Measurements from ENCODE around the gene DUSP14. TPM values are rescaled to one million over a fixed set of nuclear protein-coding genes. Genes with fewer than 3 reads are reported as not detected.
A peak's percentile ranks its signal among the peaks of the same experiment; 100 is the strongest.

DUSP14 gene
- total RNA-seq, 1 donor from 2014 or later, result 10.6 TPM

DNA sequence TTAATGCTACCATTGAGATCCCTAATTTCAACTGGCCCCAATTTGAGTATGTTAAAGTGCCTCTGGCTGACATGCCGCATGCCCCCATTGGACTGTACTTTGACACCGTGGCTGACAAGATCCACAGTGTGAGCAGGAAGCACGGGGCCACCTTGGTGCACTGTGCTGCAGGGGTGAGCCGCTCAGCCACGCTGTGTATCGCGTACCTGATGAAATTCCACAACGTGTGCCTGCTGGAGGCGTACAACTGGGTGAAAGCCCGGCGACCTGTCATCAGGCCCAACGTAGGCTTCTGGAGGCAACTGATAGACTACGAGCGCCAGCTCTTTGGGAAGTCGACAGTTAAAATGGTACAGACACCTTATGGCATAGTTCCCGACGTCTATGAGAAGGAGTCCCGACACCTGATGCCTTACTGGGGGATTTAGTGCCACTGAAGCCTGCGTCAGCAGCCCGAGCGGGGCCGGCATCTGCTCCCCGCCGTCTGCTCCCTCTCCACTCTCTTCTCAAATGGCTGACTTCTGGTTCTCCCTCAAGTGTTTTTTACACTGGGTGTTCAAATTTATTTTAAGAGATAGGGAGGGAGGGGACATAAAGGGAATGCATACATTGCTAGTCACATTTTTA lies 22.9 kb downstream of the DUSP14 start:
- DNase-seq (ENCODE audit: low spot score), result peak; percentile 82
- peak; percentile 93 for ATAC-seq

DNA sequence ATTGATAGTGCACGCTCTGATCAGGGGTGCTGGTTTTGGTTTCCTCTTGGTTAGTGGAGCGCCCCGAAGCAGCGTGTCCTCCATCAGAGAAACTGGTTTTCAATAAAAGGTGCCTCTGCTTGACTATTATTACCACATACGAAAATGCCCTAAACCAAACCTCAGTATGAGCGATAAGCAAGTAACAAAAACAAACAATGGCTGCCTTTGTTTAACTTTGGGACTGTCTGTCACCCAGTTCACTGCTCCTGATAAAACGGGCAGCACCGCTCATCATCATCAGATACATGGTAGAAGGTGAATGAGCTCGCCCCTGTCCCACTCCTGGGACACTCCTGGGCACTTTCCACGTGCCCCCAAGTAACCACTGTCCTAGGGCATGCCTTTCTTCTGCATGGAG lies 24.0 kb downstream of the DUSP14 start:
- no peak for ATAC-seq
- DNase-seq (ENCODE audit: low spot score), result no peak

DNA sequence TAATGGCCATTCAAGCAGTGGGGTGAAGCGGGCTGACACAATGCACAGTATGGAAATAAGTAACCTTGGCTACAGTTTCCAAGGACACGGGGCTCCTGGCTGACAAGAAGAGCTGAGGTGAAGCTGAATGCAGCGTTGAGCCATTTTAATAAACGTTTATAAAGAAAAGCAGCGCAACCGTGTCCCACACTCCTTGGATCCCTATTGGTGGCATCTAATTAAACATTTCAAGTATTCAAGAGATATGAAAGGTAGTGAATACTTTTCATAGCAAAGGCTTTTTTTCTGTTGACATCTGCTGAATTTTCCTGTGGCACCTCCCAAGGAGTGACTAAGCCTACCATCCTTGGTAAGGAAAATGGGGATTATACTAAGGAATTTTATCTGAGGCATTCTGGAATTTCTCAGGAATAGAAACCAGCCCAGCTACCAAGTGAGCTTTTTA lies 26.5 kb downstream of the DUSP14 start:
- no peak for ATAC-seq

DNA sequence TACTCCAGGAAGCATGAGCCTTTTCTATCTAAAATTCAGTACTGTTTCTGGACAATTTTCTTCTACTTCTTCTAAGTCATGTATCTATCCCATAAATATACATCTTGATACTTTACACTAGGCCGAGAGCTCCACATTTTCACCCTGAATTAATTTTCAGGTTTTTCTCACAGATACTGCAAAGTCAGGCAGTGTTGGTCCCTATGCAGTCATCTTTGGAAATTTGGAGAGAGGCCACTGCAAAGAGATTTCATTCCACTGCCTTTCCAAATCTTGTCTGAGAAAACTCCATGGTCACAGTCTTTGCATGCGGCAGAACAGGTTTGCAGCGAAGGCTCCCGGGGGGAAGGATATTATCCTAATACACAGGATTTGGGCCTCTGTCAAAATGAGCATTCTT lies 28.2 kb downstream of the DUSP14 start:
- DNase-seq (ENCODE audit: low spot score) (no peak), ATAC-seq (no peak)

More for the DNA sequence above, 26.5 kb downstream of the DUSP14 start:
- DNase-seq (ENCODE audit: low spot score), result no peak

DNA sequence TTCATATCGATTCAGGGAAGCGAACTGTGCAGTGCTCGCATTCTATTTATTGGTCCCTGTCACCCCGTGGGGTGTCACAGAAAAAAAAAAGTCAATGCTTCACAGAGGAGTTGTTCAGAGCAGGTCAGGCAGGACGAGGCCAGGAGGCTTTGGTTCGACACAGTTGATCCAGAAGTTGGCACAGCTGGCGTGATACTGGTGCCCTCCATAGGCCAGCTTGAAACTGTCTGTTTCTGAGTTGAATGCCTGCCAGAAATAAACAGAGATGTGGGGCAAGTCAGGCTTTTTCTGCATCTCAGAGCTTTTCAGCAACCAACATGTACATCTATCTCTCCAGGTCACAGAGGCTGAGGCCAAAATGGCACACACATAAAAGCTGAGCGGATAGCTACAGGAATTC lies 29.1 kb downstream of the DUSP14 start:
- DNase-seq (ENCODE audit: low spot score), result peak; percentile 64
- ATAC-seq, result peak; percentile 93

DNA sequence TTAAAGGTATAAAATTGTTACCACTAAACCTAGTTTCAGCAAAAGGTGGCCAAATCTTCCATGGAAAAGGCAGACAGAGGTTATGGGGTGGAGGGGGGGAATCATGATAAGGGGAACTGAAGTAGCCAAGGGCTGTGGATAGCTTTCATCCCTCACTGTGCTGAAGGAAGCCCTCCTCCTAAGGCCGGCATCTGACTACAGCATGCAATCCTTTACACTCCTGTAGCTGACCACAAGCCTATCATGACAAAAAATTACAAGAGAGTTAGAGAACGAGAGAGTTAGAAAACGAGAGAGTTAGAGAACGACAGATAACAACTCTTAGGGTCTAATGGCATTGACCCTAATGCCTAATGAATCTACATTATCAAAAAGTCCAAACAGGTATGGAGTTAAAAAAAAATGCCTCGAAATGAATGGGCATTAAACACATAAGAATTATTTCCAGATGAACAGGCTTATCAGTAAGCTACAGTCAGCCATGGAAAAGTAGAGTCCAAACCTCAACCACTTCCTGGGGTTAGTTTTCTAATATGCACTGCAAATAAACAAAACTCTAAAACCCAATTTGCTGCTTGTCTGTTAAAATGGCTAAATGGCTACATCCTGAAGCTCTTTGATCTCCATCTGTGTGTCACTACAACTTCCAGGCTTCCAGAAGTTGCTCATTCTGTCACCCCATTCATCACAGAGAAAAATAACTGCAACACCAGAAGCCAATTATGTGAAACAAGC lies 29.7 kb downstream of the DUSP14 start:
- no peak for ATAC-seq

DNA sequence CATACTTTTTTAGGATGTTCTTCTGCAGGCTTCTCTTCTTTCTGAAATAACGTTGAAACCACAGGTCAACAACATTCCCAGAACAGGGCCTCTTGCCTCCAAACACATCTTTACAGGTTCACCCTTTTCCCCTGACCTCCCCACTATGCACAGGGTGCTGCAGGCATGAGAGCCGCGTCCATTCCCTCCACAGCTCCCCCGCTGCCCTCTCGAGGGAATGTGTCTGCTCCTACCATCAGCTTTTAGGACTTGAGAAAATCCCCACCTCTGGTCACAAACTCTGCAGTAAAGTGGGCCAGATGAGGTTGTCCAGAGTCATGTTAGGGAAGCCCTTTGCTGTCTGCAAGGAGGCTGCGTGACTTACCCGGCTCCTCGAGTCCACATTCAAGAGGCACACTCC lies 30.5 kb downstream of the DUSP14 start:
- DNase-seq (ENCODE audit: low spot score) (no peak), ATAC-seq (no peak)

More for the DNA sequence above, 29.7 kb downstream of the DUSP14 start:
- DNase-seq (ENCODE audit: low spot score), result no peak

DNA sequence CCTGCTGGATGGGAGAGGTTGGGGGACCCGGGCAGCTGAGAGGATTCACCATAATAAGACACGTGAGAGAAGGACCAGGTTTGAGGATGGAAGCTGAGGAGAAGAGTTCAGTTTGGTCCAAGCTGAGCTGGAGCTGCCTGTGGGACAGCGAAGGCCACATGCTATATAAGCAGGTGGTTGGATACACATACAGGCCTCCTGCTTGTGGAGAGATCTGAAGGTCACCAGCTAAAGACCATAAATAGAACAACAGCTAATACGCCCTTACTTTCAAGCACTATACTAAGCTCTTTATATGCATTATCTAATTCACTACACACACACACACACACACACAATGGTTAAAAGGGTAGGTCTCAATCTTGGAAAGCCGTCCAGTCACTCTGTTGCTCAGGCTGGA lies 32.1 kb downstream of the DUSP14 start:
- no peak for DNase-seq (ENCODE audit: low spot score)
- no peak for ATAC-seq

DNA sequence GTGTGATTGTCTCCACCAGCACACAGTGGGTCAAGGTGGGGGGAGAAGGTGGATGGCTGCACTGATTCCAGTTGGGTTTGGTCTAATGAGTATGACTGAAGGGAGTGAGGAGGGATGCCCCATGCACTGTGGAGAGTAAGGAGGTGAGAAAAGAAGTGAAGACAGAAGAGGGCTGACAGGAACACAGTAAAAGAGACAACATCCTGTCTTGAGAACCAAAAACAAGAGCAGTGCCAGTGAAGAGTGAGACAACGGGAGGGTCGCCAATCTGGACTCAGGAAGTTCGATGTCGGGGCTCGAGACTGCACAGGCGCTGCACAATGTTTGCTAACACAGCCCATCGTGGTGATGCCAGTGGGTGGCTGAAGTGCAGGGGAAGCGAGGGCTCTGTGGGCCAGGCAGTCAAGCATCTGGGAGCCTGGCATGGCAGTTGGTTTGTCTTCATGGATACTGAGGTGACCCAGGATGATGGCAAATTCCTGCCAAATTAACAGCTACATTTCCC lies 34.1 kb downstream of the DUSP14 start:
- ATAC-seq (no peak), DNase-seq (ENCODE audit: low spot score) (no peak)

DNA sequence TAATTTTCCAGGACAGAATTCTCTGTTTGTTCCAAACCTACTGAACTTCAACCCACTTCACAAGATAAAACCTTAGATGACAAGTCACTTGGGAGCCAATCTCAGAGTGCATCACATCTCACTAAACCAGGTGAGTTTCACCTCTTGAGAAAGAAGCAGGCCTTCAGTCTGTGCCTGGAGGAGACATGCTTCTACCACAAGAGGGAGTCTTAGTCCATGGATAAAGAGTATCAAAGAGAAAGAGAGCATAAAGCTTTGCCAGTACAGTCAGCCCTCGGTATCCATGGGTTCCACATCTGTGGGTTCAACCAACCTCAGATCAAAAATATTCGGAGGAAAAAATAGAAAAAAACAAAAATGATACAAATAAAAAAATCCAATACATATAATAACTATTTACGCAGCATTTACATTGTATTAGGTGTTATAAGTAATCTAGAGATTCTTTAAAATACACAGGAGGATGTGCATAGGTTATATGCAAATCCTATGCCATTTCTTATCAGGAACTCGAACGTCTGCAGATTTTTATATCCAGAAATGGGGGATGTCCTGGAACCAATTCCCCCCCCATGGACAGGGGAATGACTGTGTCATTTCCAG lies 37.7 kb downstream of the DUSP14 start:
- ATAC-seq (peak; percentile 87), DNase-seq (ENCODE audit: low spot score) (no peak)

DNA sequence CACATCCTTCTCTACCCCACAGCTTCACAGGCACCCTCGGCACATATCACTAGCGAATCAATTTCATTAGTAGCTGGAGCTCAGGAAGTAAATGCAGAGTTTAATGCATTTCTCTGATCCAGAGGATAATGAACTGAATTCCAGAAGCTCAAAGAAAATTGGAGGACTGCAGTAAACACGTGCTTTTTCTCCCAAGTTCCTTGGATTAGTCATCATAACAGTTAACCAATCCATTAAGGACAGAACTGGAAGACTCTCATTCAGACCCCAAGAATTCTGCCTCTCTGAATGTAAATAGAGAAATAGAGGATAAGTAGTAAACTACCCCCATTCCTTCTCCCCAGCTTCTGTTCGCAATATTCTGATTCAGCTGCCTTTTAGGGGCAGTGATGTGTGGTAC lies 40.7 kb downstream of the DUSP14 start:
- no peak for DNase-seq (ENCODE audit: low spot score)
- ATAC-seq, result no peak

DNA sequence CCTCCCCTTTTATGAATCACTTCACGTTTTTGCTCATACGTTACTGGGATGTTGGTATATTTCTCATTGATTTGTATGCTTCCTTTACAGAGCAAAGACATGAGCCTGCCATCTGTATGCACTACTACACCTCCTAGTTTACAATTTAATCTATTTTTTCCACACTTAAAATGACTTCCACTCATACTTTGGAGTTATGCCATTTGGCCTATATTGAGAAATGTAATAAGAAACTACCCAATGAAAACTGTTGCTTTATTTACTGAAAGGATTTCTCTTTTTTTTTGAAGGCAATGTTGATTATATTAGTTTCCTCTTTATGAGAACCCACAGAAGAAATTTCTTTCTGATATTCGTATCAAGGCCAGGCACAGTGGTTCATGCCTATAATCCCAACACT lies 43.1 kb downstream of the DUSP14 start:
- no peak for DNase-seq (ENCODE audit: low spot score)
- ATAC-seq, result no peak

DNA sequence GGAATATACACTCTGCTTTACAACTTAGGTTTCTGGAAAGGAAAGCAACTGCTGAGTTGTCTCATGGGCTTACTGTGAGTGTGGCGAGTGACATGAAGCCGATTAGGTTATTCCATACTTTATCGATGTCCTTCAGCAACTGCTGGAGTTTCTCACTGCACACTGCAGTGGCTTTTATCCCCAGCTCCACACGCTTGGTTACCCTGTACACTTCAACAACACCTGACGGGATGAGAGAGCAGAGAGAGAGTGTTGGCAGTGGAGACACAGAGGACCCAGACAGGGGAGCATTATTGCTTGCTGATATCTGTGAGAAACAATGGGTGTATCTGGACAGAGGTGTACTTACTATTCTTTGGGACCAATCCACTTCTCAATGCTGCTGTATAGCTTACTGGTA lies 46.2 kb downstream of the DUSP14 start:
- ATAC-seq (no peak), DNase-seq (ENCODE audit: low spot score) (no peak)

DNA sequence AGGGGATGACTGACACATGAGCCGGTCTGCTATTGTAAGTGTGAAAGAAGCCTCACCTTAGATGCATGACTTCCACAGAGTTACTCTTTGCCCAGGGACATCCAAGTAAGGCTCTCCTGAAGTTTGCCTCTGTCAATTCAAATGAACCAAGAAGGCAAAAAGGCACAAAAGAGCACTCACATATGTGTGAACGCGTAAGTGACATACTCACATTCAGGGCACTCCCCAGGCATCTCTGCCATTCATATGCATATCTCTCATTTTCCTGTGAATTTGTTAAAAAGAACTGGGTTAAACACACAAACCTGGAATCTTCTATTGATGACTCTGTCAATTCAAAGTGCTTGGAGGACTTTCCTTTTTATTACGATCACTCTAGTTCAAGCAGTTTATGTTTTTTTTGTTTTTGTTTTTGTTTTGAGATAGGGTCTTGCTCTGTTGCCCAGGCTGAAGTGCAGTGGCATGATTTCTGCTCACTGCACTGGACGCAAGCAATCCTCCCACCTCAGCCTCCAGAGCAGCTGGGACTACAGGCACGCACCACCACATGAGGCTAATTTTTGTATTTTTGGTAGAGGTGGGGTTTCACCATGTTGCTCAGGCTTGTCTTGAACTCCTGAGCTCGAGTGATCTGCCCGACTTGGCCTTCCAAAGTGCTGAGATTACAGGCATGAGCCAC lies 49.4 kb downstream of the DUSP14 start:
- ATAC-seq, result no peak
- no peak for DNase-seq (ENCODE audit: low spot score)

DNA sequence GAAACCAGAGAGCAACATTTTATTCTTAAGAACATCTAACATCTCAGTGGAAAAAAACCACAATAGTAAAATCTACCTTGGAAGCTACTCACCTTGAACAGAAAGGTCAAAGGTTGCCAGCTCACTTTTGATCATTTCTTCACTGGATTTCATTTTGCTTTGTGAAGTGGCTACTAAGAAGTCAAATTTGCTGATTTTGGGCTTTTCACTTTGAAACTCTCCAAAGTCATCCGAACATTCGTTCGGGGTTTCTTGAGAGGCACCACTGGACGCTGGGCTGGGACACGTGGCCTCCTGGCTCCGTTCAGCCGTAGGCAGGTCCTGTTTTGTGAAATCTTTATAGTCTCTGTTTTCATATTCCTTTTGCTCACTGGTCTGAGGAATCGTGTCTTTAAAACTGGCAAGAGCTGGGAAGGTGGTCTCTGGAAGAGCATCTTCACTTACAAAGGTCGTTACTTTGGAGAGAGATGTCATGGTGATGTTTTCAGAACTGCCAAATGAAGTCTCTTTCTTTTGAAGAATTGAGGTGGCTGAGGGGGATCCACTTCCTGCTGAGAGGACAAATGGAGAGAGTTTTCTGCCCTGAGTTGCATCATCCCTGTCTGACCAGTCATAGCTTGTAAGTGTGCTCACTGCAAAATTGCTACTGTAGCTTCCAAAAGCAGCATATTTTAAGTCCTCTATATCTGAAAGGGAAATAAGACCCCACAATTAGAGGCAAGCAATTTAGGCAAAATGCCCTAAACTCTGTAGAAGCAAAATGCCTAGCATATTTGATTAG lies 52.4 kb downstream of the DUSP14 start:
- no peak for ATAC-seq
- DNase-seq (ENCODE audit: low spot score), result no peak

DNA sequence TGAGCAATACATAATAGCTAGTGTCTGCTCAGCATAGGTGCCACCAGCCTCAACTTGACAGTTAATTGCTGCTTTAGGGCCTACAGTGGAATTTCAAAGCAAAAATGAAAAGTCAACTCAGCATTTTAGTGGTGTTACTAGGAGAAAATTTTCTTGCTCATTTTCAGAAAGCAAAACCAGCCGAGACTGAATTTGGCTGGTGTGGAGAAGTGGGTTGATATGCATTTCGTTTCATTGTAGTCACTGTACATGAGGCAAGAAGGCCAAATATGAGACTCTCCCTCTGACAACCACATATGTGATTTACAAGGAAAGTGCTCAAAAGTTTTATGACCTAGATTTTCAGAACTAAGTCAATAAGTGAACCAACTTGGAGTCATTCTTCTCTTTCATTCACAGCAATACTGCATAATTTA lies 54.0 kb downstream of the DUSP14 start:
- no peak for ATAC-seq
- DNase-seq (ENCODE audit: low spot score), result no peak

DNA sequence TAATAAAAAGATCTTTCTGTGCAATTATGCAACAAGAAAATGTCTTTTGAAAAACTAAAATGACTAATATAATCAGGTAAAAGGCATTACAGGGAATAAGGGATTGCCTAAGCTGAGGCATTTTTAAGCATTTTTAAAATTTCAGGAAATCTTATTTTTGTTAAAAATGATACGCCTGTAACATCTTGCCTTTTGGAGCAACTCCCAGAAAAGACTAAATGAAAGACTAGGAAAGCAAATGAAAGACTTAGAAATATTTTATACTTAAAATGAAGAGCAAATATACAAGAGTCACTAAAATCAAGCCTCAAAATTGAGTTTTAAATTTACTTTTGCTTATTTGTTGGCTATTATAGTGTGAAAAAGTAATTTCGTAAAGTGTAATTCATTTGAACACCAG lies 55.8 kb downstream of the DUSP14 start:
- ATAC-seq, result no peak
- DNase-seq (ENCODE audit: low spot score), result no peak

DNA sequence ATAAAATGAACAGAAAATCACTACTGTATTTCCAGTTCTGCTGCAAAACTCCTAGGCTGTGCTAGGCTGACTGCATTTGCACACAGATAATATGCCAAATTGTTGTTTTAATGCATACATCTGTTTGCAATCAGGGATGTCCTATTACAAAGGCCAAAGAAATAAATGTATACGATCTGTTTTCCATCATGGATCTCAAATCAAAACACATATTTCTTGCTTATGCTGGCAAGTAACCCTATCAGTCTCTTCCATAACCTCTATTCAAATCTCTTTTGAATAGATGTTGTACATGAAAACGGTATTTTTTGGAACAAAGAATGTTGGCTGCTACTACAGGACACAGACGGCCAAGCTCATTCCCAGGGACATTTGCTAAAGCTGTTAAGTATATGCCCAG lies 56.6 kb downstream of the DUSP14 start:
- ATAC-seq, result no peak
- no peak for DNase-seq (ENCODE audit: low spot score)

DNA sequence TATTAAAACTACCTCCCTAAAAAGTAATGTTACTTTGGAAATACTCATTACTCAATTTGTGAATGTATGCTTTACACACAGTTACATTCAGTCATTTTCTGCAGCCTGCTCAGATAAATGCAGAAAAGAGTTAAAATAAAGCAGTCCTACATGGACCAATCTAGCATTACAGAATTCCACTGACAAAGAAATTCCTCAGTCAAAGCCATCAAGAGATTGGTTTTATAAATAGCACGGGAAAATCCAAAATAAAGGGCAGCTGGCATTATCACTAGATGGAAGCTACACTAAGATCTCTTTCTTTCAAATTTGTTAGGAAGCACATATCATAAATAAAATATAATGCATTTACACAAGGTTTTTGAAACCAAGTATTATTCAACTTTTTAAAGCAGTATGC lies 58.3 kb downstream of the DUSP14 start:
- DNase-seq (ENCODE audit: low spot score), result no peak
- no peak for ATAC-seq

DNA sequence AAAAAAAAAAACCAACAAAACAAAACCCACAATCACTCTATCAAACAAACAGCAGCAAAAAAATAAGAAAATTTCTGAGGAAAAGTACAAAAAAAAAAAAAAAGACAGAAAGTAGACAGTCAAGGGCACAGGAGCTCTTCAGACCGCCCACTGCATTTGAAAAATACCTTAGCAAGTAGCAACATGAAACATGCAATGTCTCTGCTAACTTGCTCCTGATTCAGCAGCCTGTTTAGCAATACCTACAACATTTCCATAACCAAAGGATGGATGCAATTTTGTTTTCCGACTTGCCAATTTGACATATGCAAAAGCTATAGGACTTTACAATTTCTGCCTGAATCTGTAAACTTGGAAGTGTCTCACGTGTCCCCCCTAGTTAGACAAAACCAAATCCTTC lies 62.1 kb downstream of the DUSP14 start:
- ATAC-seq (no peak), DNase-seq (ENCODE audit: low spot score) (no peak)
